ENCODE results near the gene SPRR2A.
"Not testable (repeated sequence)": the region's sequence is repeated elsewhere in the genome, so short reads cannot be mapped to it uniquely, and the experiment has no call there.

The SPRR2A gene

DNA sequence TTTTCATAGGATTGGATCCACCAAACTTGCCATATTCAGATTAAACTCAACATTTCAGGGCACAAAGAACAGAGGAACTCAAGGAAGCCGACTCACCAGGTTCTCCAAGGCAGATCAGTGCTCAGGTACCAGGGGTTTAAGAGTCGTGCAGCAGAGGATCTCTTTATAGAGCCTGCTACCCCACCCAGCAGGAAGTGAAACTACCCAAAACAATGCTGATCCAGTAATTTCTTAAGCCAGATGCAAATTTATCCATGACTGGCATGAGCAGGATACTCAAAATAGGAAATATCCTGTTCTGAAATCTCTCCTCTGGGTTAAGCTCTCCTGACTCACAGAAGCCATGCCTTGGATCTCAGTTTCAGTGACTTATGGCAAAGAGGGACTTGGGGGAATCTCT, at the start of gene SPRR2A:
Gene SPRR2A, minus strand, starts transcription at position 138 of the 400 bp plus-strand sequence. CDS start 777 bp downstream, outside the sequence.
- DNase-seq: no peak

DNA sequence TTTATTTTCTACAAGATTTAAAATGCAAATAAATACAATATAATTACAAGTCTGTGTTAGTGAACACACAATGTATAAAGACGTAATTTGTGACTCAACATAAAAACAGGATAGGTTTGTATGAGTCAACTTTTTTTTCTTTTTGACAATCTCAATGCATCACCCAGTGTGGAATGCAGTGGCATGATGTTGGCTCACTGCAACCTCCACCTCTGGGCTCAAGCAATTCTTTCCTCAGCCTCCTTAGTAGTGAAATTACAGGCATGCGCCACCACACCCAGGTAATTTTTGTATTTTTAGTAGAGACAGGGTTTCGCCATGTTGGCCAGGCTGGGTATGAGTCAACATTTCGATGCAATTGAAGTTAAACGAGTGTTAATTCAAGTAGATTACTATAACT, 42.9 kb upstream of the SPRR2A start:
- DNase-seq: no peak

DNA sequence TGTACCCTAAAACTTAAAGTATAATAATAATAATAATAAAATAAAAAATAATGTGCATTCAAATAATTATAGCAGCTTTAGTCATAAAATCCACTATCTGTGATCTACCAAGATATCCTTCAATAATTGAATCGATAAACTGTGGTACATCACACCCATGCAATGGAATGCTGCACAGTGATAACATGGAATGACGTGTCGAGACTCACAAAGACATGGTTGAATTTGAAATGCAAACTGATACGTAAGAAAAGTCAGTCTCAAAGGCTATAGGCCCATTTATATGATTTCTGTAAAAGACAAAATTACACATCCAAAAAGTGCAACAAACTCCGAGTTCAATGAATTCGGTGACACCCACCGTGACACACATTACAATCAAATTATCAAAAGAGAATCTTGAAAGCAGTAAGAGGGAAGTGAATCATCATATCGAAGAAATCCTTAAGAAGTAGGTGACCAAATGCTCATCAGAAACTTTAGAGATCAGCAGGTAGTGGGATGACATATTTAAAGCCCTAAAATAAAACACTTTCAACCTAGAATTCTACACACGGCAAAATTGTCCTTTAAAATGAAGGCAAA, 42.2 kb upstream of the SPRR2A start:
- DNase-seq: no peak

DNA sequence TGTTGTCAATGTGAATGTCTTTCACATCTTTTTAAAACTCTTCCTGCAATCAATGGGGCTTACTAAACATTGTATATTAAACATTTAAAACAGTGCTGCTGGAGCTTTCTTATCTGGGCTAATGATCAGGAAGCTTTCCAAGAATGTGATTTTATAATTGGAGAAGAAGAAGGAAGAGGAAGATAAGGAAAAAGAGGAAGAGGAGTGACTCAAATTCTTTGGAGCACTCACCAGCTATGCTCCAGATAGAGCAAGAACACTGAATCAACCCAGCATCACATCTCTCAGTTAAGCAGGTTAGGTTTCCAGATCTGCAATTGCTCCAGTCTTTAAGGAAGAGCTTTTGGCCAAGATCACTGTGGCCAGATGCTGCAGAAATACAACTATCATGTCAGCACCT, 38.5 kb upstream of the SPRR2A start:
- DNase-seq: no peak

- no peak for DNase-seq
Observed at GRCh38 chr1:153094426-153094825, 37.1 kb upstream of the SPRR2A start, which contains the start of gene SPRR2E. Gene SPRR2E (minus strand): TSS chr1:153094526. CDS start chr1:153093751, 775 bp downstream.

DNA sequence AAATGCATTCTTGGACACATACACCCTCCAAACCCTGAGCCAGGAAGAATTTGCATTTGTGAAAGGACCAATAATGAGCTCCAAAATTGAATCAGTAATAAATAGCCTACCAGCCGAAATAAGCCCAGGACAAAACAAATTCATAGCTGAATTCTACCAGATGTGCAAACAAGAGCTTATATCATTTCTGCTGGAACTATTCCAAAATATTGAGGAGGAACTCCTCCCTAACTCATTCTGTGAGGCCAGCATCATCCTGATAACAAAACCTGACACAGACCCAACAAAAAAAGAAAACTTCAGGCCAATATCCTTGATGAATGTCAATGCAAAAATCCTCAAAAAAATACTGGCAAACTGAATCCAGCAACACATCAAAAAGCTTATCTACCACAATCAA, 30.3 kb upstream of the SPRR2A start:
- DNase-seq: no peak

GRCh38 chr1:153081736-153082135, 24.4 kb upstream of the SPRR2A start:
- DNase-seq: no peak

DNA sequence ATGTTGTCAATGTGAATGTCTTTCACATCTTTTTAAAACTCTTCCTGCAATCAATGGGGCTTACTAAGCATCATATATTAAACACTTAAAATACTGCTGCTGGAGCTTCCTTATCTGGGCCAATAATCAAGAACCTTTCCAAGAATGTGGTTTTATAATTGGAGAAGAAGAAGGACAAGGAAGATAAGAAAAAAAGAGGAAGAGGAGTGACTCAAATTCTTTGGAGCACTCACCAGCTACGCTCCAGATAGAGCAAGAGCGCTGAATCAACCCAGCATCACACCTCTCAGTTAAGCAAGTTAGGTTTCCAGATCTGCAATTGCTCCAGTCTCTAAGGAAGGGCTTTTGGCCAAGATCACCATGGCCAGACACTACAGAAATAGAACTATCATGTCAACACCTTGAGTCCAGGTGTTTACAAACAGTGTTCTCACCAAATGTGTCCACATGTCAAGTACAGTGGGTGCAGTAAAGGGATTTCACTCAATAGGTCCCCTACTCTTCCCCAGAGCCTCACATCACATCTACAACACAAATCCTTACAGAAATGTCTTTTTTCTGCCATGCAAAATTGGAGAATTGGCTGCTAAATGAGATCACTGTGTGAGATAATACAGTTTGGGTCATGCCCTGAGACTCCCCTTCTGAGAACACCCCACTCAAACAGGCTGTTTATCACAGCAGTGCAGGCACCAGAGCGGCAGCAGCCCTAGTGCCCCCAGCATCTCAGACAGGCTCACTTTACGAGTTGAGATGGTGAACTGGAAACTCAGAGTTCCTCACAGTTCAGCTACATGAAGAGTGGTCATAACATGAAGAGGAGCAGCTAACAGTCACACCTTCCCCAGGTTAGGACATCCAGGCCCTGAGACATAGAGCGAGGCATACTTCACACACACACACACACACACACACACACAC, 15.8 kb upstream of the SPRR2A start:
- DNase-seq: no peak

DNA sequence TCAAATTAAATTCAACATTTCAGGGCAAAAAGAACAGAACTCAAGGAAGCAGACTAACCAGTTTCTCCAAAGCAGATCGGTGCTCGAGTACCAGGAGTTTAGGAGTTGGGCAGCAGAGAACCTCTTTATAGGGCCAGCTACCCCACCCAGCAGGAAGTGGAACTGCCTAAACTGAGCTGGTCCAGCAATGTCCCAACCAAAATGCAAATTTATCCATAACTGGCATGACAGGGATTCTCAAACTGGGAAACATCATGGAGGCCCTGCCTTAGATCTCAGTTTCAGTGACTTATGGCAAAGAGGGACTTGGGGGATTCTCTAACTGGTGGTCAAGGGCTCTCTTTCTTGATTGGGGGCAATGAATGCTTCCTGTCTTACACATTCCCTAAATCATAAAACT, 14.2 kb upstream of the SPRR2A start, which contains the start of gene SPRR2B:
Gene SPRR2B, minus strand, starts transcription at position 101 of the 400 bp plus-strand sequence. CDS start 772 bp downstream, outside the sequence.
- DNase-seq: no peak

DNA sequence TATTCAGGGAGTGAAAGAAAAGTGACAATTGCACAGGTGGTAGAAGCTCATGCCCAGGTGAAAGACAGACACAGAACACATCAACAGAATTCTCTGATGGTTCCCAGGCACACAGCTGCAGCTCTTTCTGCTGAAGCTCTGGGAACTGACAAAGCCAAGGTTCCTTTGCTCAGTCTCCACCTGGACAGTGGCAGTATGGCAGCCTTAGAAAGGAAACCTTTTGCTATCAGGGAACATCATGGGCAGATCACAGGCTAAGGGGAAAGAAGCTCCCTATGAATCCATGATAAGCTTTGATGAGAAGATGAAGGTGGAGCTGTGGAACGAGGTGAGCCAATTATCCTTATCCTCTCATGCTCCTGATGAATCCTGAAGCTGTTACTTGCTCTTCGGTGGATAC, 12.9 kb upstream of the SPRR2A start:
- no peak for DNase-seq

DNA sequence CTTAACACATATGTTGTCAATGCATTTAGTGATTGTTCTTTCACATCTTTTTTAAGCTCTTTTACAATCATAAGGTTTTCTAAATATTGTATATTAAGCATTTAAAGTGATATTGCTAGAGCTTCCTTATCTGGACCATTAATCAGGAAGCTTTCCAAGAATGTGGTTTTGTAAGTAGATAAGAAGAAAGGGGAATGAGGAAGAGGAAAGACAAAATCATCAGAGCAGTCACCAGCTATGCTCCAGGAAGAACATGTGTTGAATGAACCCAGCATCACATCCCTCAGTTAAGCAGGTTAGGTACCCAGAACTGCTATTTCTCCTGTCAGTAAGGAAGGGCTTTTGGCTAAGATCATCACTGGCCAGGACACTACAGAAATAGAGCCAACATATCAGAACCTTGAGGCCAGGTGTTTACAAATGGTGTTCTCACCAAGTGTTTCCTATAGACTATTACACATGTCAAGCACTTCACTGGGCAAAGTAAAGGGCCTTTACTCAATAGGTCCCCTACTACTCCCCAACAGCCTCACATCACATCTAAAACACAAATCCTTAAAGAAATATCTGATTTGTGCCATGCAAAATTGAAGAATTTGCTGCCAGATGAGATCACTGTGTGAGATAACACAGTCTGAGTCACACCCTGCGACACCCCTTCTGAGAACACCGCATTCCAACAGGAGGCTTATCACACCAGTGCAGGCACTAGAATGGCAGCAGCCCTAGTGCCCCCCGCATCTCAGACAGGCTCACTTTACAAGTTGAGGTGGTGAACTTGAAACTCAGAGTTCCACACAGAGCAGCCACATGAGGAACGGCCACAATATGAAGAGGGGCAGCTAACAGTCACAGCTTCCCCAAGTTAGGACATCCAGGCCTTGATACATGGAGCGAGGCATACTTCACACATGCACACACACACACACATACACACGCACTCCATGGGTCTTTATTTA, 1.8 kb upstream of the SPRR2A start:
- no peak for DNase-seq

- DNase-seq: no peak
Observed at GRCh38 chr1:153058154-153058553, 842 bp upstream of the SPRR2A start.

GRCh38 chr1:153056111-153056510, 1.2 kb downstream of the SPRR2A start:
- DNase-seq: not testable (repeated sequence)

DNA sequence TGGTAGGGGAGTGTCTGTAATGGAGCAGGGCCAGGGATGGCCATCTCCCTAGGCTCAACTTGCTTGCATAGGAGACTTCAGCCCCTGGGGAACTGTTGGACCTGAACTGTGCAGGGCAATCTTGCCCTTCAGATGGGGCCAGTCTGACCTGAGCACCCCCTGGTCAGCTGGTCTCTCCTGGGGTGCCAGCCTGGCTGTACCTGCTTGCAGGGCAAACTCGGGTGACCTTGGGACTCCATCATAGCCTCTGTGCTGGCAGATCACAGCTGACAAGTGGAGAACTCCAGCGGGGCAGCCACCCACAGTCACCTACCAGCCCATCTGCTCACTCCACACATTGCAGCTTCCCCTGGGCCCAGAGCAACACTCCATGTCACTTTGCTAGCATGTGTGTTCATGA, 8.1 kb downstream of the SPRR2A start:
- no peak for DNase-seq

DNA sequence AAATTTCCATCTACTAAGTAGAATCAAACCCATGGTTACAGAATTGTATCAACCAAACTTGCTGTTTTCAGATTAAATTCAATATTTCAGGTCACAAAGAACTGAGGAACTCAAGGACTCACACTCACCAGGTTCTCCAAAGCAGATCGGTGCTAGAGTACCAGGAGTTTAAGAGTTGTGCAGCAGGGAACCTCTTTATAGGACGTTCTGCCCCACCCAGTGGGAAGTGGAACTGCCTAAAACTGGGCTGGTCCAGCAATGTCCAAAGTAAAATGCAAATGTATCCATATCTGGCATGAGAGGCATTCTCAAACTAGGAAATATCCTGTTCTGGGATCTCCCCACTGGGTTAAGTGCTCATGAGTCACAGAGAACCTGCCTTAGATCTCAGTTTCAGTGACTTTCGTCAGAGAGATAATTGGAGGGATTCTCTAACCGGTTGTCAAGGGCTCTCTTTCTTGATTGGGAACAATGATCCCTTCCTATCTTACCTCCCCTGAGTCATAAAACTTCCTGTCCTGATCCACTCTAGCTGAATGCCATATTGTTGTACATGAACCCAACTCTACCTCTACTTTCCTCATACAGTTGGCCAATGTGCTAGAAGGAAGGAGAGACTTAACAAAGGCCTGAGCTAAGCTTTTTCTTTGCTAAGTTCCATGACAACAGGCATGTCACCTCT, 16.2 kb downstream of the SPRR2A start, which contains the start of gene SPRR2D:
Gene SPRR2D, minus strand, starts transcription at position 171 of the 682 bp plus-strand sequence. CDS start 774 bp downstream, outside the sequence.
- DNase-seq: no peak

DNA sequence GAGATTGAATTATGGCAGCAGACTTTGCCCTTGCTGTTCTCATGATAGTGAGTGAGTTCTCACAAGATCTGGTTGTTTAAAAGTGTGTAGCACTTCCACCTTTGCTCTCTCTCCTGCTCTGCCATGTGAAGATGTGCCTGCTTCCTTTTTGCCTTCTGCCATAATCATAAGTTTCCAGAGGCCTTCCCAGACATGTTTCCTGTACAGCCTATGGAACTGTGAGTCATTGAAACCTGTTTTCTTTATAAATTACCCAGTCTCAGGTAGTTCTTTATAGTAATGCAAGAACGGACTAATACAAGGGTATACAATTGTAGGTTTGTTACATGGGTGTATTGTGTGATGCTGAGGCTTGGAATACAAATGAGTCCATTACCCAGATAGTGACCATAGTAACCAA, 22.1 kb downstream of the SPRR2A start:
- DNase-seq: no peak

DNA sequence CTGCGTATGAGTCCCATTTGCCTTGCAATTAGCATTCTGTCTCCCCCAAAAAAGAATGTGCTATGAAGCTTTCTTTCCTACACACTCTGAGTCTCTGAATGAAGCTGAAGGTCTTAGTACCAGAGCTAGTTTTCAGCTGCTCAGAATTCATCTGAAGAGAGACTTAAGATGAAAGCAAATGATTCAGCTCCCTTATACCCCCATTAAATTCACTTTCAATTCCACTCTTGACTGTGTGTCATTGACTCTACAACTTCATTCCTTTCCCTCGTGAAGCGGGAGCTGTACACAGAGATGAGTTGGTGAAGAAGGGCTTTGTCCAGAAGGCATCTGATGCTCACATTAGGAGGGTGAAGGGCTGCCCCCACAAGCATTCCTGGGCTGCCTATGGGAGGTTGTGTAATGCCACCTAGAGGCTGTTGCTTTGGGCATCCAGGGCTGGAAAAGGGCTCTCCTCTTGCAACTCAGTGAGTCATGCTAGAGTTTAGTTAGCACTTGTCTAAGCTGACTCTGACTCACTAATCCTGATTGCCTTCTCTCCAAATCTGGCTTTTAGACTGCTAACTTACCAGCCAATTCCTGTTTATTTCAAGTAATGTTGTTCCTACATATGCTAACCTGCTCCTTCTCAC, 24.5 kb downstream of the SPRR2A start:
- DNase-seq: no peak

- DNase-seq: no peak
Observed at GRCh38 chr1:153032073-153032472, 25.2 kb downstream of the SPRR2A start.

GRCh38 chr1:153030895-153031294, 26.4 kb downstream of the SPRR2A start, which contains the start of gene SPRR1B:
Gene SPRR1B (plus strand): TSS chr1:153031203. CDS start chr1:153032346, 1,143 bp downstream.
- no peak for DNase-seq

DNA sequence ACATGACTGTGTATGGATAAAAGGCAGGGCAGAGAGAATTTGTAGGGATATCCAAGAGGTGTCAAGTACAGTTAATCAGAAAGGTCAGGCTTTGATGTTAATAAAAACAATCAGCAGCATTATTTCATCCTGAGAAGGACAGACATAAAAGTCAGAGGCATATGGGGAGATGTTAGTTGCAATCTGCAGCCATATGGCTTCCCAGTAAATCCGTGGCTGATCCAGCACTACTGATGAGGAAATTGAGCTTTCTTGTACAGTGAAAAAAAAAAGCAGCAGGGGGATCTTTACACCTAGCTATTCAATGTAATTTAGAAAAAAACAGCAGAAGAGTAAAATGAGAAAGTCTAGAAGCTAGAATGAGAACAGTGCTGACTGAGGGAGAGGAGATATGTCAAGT, 28.5 kb downstream of the SPRR2A start:
- no peak for DNase-seq

DNA sequence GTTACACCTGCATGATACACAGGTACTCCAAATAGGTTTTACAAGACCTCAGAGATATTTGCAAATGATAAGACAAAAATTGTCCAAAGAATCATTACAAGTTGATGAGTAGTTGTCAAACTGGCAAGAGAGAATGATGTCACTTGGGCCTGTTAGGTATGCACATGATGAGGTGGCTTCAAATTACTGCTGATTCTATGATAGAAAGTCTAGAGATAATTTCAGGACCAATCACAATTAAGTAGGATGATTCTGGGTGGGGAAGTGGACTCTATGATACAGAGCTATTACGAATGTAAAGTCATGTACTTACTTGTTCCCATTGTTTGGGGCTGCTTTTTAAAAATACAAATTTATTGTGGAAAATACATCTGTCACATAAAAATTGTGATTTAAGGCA, 31.5 kb downstream of the SPRR2A start:
- DNase-seq: no peak

- DNase-seq: no peak
Observed at GRCh38 chr1:153024413-153024812, 32.9 kb downstream of the SPRR2A start.
